K562 (cell line): ENCODE data around the gene AKT2. TPM values are rescaled to one million over a fixed set of nuclear protein-coding genes. Genes with fewer than 3 reads are reported as not detected.

ENCODE experiments used
- GABPA ChIP-seq: fragments of 200-800 bp; sonication (Bioruptor generic); conservative IDR thresholded peaks from 2 replicates; pipeline ENCODE4 v1.6.1; 2016; ENCODE audit warnings: low read depth, missing genetic modification characterization, missing compliant biosample characterization
- POLR2AphosphoS5 ChIP-seq: IDR thresholded peaks from 2 replicates; pipeline ENCODE4 v1.6.1; 2011; ENCODE audit warnings: mild to moderate bottlenecking, low read depth, low read length, moderate library complexity; ENCODE audit not compliant: control insufficient read depth, insufficient read depth
- PPARD ChIP-seq: fragments of 250-450 bp; sonication (Bioruptor Pico); IDR thresholded peaks from 2 replicates; pipeline ENCODE4 v1.8.0; 2022; ENCODE audit warnings: inconsistent platforms, mild to moderate bottlenecking, moderate library complexity
- RFX1 ChIP-seq: fragments of 450-650 bp; IDR thresholded peaks from 2 replicates; pipeline ENCODE4 v1.6.1; 2016; ENCODE audit warnings: mild to moderate bottlenecking, moderate library complexity
- RHOXF2B ChIP-seq: fragments of 250-450 bp; sonication (Bioruptor Pico); conservative IDR thresholded peaks from 2 replicates; pipeline ENCODE4 v1.5.1; 2021
- TBL1XR1 ChIP-seq, 2 experiments: IDR thresholded peaks; 2 replicates each; pipeline ENCODE4 v1.6.1; 2012; ENCODE audit warnings: improper control_type of control experiment in 2 of 2, low read length in 2 of 2, mild to moderate bottlenecking in 1 of 2
- TEAD1 ChIP-seq, 2 experiments: fragments of 450-650 bp in 1 of 2; sonication (generic) in 1 of 2; formaldehyde crosslinking; IDR thresholded peaks; 2 replicates each; pipeline versions ENCODE4 v1.4.0 to v1.8.0; 2020 to 2022; ENCODE audit warnings: mild to moderate bottlenecking in 2 of 2, missing genetic modification reagents in 1 of 2
- ZNF551 ChIP-seq: fragments of 250-450 bp; sonication (Bioruptor Pico); IDR thresholded peaks from 2 replicates; pipeline ENCODE4 v1.5.0; 2021; ENCODE audit warnings: mild to moderate bottlenecking, moderate library complexity
- polyA plus RNA-seq, 8 experiments: library from polyadenylated mRNA; depleted of rRNA in 4 of 8; stranded (reverse) in 5 of 8; unstranded in 3 of 8; fragments of >200 nt; fragmentation: Nextera tagmentation in 2 of 8; fragmentation: Illumina TruSeq in 1 of 8; extraction: Ambion mirVana in 2 of 8; extraction: Trizol in 1 of 8; gene quantifications; 2 replicates each; pipeline versions ENCODE4 v1.2.1 to v1.2.3, GENCODE V29; 2011 to 2014; ENCODE audit warnings: inconsistent platforms in 1 of 8, missing spikeins in 1 of 8
- total RNA-seq, 7 experiments: library from RNA; depleted of rRNA in 6 of 7; stranded (reverse); fragments of >200 nt in 6 of 7; fragmentation: Illumina TruSeq in 2 of 7; extraction: Trizol in 2 of 7; gene quantifications; 2 replicates each; pipeline versions ENCODE4 v1.2.1 to v1.2.3, GENCODE V29; 2011 to 2021; ENCODE audit warnings: low replicate concordance in 1 of 7
- TF ChIP-seq, protein P1 (sequence below), 2 experiments: fragments of 450-650 bp in 1 of 2; sonication (generic) in 1 of 2; formaldehyde crosslinking in 1 of 2; IDR thresholded peaks; 2 replicates each; pipeline versions ENCODE4 v1.7.1 to v1.9.0; 2016 to 2022; ENCODE audit warnings: inconsistent platforms in 1 of 2, mild to moderate bottlenecking in 1 of 2, missing genetic modification reagents in 1 of 2
- TF ChIP-seq, protein P2 (sequence below): fragments of 250-450 bp; sonication (Bioruptor Pico); IDR thresholded peaks from 2 replicates; pipeline ENCODE4 v1.4.0; 2020

AKT2 gene
- total and polyA plus RNA-seq, 9 of the 15 experiments (the other 6 are each of a cell fraction or from before 2014, with no cell fraction given) = 1.1 to 132 (median 67.7) TPM

DNA sequence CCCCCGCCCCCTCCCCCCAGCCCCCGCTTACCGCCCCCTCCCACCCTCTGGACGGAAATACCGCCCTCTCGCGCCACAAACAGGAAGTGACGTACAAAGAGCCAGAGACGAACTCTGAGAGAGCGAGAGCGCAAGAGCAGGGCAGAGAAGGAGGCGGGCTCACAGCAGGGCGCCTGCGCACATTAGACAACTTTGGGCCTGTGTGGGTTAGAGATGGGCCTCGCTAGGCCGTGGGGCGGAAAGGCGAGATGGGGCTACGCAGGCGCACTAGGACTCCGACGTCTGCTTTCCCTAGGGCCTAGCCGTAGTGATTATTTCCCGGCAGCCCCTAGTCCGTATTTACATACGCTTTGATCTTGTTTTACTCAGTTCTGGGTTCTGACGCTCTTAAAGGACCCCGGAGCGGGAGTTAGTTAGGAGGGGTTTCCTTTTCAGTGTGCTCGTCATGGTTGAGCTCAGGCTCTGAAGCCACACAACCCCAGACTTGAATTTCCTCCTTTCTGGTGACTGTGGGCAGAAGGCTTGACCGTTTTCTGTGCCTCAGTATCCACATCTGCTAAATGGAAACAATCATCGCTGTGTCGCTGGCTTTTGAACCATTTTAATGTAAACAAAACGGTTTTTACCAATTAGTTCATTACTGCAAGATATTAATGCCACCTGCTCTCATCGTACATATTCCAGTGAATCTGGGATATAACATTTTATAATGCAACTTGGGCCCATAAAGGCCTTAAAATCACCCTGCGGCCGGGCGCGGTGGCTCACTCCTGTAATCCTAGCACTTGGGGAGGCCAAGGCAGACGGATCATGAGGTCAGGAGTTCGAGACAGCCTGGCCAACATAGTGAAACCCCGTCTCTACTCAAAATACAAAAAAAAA, 449 bp upstream of the AKT2 start (continued):
- TF ChIP-seq, protein P1, sequence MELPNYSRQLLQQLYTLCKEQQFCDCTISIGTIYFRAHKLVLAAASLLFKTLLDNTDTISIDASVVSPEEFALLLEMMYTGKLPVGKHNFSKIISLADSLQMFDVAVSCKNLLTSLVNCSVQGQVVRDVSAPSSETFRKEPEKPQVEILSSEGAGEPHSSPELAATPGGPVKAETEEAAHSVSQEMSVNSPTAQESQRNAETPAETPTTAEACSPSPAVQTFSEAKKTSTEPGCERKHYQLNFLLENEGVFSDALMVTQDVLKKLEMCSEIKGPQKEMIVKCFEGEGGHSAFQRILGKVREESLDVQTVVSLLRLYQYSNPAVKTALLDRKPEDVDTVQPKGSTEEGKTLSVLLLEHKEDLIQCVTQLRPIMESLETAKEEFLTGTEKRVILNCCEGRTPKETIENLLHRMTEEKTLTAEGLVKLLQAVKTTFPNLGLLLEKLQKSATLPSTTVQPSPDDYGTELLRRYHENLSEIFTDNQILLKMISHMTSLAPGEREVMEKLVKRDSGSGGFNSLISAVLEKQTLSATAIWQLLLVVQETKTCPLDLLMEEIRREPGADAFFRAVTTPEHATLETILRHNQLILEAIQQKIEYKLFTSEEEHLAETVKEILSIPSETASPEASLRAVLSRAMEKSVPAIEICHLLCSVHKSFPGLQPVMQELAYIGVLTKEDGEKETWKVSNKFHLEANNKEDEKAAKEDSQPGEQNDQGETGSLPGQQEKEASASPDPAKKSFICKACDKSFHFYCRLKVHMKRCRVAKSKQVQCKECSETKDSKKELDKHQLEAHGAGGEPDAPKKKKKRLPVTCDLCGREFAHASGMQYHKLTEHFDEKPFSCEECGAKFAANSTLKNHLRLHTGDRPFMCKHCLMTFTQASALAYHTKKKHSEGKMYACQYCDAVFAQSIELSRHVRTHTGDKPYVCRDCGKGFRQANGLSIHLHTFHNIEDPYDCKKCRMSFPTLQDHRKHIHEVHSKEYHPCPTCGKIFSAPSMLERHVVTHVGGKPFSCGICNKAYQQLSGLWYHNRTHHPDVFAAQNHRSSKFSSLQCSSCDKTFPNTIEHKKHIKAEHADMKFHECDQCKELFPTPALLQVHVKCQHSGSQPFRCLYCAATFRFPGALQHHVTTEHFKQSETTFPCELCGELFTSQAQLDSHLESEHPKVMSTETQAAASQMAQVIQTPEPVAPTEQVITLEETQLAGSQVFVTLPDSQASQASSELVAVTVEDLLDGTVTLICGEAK (IDR thresholded peaks at IDR 0.05) = peak; percentile 90
- TF ChIP-seq, protein P1 (CRISPR knock-in tag; IDR thresholded peaks at IDR 0.05) = no peak
- TF ChIP-seq RHOXF2B (no peak), TBL1XR1 (IDR thresholded peaks at IDR 0.05; ENCODE audit: low read length in 2 of 2) (peak in 1 of 2 experiments; percentile 50; a peak in 1 of 4 replicates), RFX1 (no peak), POLR2AphosphoS5 (peak; percentile 34; the same call in 1 of the 2 replicates), ZNF551 (CRISPR knock-in tag) (no peak), TEAD1 (CRISPR knock-in tag; IDR thresholded peaks at IDR 0.05) (no peak; a peak in 1 of 4 replicates), GABPA (tag) (peak; percentile 97), PPARD (CRISPR knock-in tag) (no peak)
- TF ChIP-seq, protein P2, sequence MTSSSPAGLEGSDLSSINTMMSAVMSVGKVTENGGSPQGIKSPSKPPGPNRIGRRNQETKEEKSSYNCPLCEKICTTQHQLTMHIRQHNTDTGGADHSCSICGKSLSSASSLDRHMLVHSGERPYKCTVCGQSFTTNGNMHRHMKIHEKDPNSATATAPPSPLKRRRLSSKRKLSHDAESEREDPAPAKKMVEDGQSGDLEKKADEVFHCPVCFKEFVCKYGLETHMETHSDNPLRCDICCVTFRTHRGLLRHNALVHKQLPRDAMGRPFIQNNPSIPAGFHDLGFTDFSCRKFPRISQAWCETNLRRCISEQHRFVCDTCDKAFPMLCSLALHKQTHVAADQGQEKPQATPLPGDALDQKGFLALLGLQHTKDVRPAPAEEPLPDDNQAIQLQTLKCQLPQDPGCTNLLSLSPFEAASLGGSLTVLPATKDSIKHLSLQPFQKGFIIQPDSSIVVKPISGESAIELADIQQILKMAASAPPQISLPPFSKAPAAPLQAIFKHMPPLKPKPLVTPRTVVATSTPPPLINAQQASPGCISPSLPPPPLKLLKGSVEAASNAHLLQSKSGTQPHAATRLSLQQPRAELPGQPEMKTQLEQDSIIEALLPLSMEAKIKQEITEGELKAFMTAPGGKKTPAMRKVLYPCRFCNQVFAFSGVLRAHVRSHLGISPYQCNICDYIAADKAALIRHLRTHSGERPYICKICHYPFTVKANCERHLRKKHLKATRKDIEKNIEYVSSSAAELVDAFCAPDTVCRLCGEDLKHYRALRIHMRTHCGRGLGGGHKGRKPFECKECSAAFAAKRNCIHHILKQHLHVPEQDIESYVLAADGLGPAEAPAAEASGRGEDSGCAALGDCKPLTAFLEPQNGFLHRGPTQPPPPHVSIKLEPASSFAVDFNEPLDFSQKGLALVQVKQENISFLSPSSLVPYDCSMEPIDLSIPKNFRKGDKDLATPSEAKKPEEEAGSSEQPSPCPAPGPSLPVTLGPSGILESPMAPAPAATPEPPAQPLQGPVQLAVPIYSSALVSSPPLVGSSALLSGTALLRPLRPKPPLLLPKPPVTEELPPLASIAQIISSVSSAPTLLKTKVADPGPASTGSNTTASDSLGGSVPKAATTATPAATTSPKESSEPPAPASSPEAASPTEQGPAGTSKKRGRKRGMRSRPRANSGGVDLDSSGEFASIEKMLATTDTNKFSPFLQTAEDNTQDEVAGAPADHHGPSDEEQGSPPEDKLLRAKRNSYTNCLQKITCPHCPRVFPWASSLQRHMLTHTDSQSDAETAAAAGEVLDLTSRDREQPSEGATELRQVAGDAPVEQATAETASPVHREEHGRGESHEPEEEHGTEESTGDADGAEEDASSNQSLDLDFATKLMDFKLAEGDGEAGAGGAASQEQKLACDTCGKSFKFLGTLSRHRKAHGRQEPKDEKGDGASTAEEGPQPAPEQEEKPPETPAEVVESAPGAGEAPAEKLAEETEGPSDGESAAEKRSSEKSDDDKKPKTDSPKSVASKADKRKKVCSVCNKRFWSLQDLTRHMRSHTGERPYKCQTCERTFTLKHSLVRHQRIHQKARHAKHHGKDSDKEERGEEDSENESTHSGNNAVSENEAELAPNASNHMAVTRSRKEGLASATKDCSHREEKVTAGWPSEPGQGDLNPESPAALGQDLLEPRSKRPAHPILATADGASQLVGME (CRISPR knock-in tag) = no peak
